MM.1S (cell line): ENCODE data around the gene NMRK2.

Experiments used
- EZH2 ChIP-seq: fragments of 300-600 bp; sonication (generic); optimal IDR thresholded peaks from 2 replicates; pipeline ENCODE3; 2017; ENCODE audit warnings: low read depth, mild to moderate bottlenecking, antibody characterized with exemption, low read length, mixed read lengths
- TF ChIP-seq, protein P1 (sequence below): fragments of 300-600 bp; sonication (generic); IDR thresholded peaks from 2 replicates; pipeline ENCODE4 v1.5.1; 2016; ENCODE audit warnings: antibody characterized with exemption, low read length, mixed read lengths

DNA sequence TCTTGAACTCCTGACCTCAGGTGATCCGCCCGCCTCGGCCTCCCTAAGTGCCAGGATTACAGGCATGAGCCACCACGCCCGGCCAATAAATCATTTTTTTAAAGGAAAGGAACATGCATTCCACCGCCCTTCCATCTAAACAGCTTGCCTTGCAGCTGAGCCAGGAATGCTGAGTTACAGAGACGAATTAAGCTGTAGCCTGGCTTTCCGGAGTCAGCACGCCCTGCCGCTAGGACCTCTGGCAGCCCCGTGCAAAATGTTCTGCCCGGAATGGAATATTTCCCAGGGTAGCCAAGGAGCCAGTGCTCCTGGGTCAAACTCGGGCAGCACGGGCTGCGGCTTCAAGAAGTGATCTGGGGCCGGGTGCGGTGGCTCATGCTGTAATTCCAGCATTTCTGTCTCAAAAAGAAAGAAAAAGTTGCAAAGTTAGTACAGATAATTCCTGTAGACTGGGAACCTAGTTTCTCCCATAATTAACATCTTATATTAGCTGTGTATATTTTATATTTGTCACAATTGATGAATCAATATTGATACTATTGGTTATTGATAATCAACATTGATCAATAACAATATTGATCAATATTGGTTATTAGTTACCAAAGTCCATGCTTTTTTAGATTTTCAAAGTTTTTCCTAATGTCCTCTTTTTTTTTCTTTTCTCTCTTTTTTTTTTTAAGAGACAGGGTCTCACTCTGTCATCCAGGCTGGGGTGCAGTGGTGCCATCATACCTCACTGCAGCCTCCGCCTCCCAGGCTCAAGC is 33.2 kb upstream of the NMRK2 start:
- TF ChIP-seq, protein P1, sequence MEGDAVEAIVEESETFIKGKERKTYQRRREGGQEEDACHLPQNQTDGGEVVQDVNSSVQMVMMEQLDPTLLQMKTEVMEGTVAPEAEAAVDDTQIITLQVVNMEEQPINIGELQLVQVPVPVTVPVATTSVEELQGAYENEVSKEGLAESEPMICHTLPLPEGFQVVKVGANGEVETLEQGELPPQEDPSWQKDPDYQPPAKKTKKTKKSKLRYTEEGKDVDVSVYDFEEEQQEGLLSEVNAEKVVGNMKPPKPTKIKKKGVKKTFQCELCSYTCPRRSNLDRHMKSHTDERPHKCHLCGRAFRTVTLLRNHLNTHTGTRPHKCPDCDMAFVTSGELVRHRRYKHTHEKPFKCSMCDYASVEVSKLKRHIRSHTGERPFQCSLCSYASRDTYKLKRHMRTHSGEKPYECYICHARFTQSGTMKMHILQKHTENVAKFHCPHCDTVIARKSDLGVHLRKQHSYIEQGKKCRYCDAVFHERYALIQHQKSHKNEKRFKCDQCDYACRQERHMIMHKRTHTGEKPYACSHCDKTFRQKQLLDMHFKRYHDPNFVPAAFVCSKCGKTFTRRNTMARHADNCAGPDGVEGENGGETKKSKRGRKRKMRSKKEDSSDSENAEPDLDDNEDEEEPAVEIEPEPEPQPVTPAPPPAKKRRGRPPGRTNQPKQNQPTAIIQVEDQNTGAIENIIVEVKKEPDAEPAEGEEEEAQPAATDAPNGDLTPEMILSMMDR: no peak
- no peak for TF ChIP-seq EZH2
